GM19238 (cell line): Measurements from ENCODE around the gene MEX3B.
"Not testable (repeated sequence)": the region's sequence is repeated elsewhere in the genome, so short reads cannot be mapped to it uniquely, and the experiment has no call there.

Experiments
- DNase-seq: peaks from one replicate; pipeline ENCODE4 v3.0.0; 2011; ENCODE audit warnings: low spot score; ENCODE audit not compliant: insufficient read length

Gene MEX3B

DNA sequence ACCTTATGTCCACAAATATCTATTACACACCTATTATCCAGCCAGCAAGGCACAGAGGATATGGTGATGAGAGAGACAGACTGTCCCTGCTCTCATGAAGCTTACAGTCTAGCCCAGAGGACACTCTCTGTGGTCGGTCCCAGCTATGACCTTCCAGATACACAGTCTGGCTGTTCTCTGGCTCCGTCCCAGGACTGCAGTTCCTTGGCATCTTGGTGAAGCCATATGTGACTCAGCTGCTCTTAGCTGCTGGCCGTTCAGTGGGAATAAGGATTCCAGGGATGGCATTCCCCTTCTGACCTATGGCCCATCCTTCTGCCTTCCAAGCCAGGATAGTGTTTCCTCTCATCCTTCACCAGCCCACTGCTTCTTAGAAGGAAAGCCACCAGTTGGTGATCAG, 30.8 kb downstream of the MEX3B start:
- DNase-seq: no peak

DNA sequence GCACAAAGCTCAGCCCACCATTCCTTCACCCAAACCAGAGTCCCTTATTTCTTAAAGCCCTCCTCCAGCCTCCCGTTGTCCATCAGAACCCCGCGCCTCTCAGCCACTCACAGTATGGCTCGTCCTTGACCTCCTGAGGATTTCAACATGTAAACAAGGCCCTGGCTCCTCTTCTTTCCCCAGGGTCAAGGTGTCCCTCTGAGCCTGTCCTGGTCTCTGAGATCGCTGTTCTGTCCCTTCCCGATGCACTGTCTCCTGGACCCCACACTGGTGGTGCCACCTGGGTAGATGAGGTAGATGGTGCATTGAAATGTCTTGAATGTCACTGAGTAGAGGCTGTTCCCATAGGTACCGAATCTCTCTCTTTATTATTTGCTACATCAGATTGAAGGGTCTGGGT, 32.9 kb downstream of the MEX3B start:
- no peak for DNase-seq

DNA sequence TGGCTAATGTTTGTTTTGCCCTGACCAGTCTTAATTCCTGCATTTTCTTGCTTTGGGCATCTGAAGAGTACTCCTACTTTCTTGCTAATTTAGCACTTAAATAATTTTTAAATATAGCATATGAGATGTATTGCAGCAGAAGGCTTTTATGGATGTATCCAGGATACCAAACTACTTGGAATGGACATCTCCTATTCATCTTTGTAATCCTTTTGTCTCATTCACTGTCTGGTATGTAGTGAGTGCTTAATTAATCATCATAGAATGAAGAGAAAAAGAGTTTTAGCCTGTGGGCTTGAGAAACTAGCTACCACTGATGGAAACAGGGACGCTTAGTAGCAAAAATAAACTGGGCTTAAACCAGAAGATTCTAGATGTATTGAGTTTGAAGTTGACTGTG, 40.6 kb downstream of the MEX3B start:
- DNase-seq: no peak

DNA sequence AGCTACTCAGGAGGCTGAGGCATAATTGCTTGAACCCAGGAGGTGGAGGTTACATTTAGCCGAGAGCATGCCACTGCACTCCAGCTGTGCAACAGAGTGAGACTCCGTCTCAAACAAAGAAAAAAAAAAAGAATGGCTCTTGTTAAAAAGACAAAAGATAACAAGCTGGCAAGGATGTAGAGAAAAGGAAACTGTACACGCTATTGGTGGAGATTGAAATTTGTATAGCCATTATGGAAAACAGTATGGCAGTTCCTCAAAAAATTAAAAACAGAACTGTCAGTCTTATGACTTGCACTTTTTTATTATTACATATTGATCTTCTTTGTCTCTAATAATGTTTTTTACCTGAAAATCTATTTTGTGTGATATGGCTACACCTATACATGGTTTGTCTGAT, 41.9 kb downstream of the MEX3B start:
- no peak for DNase-seq

DNA sequence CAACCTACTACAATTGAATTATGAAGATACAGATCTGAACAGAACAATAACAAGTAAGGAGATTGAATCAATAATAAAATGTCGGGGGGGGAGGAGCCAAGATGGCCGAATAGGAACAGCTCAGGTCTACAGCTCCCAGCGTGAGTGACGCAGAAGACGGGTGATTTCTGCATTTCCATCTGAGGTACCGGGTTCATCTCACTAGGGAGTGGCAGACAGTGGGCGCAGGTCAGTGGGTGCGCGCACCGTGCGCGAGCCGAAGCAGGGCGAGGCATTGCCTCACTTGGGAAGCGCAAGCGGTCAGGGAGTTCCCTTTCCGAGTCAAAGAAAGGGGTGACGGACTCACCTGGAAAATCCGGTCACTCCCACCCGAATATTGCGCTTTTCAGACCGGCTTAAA, 50.7 kb downstream of the MEX3B start:
- not testable (repeated sequence) for DNase-seq

DNA sequence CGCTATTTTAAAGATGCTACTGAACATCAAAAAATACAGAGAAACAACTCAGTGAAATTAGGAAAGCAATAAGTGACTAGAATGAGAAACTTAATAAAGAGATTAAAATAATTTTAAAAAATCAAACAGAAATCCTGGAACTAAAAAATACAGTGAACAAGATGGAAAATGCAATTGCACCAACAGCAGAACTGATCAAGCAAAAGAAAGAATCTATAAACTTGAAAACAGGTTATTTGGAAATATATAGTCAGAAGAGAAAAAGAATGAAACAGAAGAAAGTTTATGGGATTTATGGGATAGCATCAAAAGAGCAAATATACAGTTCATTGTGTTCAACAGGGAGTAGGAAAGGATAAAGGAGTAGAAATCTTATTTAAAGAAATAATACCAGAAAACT, 53.3 kb downstream of the MEX3B start:
- no peak for DNase-seq
